Stimulated activated effector memory CD8-positive, alpha-beta T cell treated with anti-CD3 and anti-CD28 coated beads, Interleukin-12 subunit alpha, Interleukin-12 subunit beta, amount 100 ng/mL, for 72 hours (primary cell): ENCODE data around the gene LSP1.

Source experiments
- ATAC-seq: fragments of 150-1000 bp; cut with Tn5 transposase; 2 replicates; pipeline ENCODE4 v1.10.0; 2021
- DNase-seq, 2 donors: peaks; one replicate each; pipeline ENCODE4 v3.0.0; 2021 to 2022; ENCODE audit warnings: low spot score in 2 of 2
- H3K27ac Mint-ChIP-seq: one replicate; pipeline ENCODE4 v1.8.0; 2022; ENCODE audit warnings: mild to moderate bottlenecking, mixed read lengths
- H3K36me3 Mint-ChIP-seq: one replicate; pipeline ENCODE4 v1.8.0; 2022; ENCODE audit warnings: mild to moderate bottlenecking, mixed read lengths
- H3K4me1 Mint-ChIP-seq: one replicate; pipeline ENCODE4 v1.8.0; 2022; ENCODE audit warnings: mixed read lengths
- H3K4me3 Mint-ChIP-seq: one replicate; pipeline ENCODE4 v1.8.0; 2022; ENCODE audit warnings: mild to moderate bottlenecking, mixed read lengths
- H3K9me3 Mint-ChIP-seq: one replicate; pipeline ENCODE4 v1.8.0; 2022; ENCODE audit warnings: mixed read lengths

Gene LSP1

DNA sequence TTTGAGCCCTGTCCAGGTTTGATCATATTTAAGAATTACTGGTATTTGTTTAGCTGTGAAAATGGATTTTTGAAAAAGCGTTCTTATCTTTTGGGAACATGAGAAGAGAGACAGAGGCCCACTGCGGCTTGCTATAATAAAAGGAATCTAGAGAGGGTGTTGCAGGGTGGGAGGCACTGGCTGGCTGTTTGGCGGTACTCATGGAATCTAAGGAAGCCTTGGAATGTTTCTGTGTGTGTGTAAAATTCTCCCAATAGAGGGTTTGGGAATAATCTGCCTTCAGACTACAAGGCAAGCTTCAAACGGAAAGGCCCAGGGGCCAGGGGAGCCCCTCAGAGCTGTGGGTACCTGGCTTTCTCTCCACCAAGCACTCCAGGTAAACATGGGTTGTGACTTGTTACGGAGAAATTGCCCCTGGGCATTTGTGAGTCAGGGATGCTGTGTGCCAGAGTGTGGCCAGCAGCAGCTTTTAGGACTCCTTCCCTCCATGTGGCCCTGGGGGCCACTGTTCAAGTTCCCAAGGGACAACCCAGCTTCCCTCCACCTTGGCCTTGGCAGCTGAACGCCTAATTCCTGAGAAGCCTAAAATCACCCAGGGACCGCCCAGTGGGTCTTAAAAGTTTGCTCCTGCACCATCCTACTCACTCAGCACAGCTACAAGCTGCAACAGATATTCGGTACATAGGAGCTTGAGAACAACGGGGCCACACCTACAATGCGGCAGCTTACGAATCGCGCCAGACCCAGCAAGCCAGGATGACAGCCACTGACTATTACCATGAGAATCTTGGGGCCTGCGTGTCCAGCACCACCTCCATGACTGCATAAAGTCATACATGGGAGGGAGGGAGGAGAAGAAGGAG lies 32.2 kb upstream of the LSP1 start:
- H3K4me3 Mint-ChIP-seq, result no peak overlapping the region
- ATAC-seq (no peak), DNase-seq (no peak)
- no peaks in the 10 kb centered on the region for H3K36me3 Mint-ChIP-seq
- no peaks in the 10 kb centered on the region for H3K4me1 Mint-ChIP-seq
- no peaks in the 10 kb centered on the region for H3K9me3 Mint-ChIP-seq
- H3K27ac Mint-ChIP-seq, result no peak overlapping the region

DNA sequence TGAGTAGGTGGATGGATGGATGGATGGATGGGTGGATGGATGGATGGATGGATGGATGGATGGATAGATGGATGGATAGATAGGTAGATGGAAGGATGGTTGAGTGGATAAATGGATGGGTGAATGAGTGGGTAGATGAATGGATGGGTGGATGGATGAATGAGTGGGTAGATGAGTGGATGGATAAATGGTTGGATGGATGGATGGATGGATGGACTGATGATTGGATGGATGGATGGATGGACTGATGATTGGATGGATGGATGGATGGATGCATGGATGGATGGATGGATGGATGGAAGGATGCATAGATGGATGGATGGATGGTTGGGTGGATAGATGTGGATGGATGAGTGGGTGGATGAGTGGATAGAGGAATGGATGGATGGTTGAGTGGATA lies 31.3 kb upstream of the LSP1 start:
- H3K36me3 Mint-ChIP-seq, result no peaks in the 10 kb centered on the region
- no peak overlapping the region for H3K4me3 Mint-ChIP-seq
- no peaks in the 10 kb centered on the region for H3K4me1 Mint-ChIP-seq
- DNase-seq (no peak), ATAC-seq (no peak)
- no peaks in the 10 kb centered on the region for H3K9me3 Mint-ChIP-seq
- H3K27ac Mint-ChIP-seq, result no peak overlapping the region

DNA sequence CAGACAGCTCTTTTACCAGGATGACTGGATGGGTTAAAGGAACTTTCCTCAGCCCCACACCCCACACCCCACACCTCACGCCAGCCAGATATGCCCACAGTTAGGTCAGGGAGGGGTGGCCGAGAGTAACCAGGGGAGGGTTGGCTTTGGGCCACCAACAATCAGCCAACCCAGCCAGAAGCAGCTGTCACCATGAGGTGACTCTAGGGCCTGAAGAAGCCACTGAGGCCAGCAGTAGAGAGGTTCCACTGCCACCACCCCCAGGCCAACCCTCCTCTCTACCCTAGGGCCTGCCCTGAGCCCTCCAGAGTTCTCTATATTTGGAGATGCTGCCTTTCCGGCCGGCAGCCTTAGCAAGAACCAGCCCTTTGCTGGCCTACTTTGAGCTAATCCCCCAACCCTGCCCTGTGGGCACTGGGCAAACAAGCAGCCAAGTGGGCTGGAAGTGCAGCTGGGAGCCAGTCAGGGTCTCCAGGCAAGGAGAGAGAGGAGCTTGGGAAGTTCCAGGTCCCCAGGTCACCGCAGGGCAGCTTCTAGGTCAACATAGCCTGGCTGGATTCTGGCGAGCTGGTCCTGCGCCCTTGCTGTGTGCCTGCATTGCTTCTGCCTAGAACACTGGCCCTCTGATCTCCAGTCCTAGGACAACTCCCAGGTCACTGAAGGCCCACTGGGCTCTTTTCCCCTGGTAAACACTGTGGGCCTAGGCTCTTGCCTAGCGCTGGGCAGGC lies 30.1 kb upstream of the LSP1 start:
- H3K36me3 Mint-ChIP-seq, result no peaks in the 10 kb centered on the region
- no peak overlapping the region for H3K27ac Mint-ChIP-seq
- H3K4me3 Mint-ChIP-seq, result no peak overlapping the region
- H3K9me3 Mint-ChIP-seq, result no peaks in the 10 kb centered on the region
- H3K4me1 Mint-ChIP-seq, result no peaks in the 10 kb centered on the region
- no peak for DNase-seq
- no peak for ATAC-seq

DNA sequence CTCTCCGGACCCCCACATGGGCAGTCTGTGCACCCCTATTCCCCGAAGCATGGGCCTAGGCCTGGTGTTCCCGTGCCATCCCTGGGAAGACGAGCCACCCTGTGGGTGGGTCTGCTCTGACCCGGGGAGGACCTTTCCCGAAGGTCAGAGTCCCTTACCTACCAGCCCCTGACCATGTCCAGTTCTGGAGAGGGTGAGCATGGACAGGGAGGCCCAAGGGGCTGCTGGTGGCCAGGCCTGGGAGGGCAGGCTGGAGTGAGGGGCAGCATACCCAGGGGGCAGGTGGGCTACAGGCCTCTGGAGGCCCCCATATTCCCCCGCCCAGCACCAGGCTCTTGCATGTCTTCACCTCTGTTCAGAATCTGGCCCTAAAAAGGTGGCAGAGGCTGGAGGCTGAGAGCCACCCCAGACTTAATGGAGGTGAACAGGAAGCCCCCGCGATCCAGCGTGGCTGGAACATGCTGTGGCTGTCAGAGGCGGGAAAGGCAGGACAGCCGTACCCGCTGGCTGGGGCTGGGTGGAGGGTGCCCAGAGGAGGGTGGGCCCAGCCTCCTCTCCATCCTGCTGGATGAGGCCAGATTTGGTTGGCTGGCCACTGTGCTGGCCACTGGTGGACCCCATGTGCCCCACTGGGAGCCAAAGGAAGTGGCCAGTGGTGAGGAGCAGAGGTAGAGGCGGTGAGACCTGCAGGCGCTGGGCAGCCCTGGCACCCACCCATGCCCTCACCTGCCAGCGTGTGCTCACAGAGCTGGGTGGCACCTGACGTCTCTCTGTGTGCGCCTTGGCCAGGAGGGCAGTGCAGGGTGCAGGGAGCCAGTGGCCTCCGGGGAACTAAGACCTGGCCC lies 29.3 kb upstream of the LSP1 start:
- no peak for DNase-seq
- H3K27ac Mint-ChIP-seq, result peak overlapping the region; percentile 43
- H3K9me3 Mint-ChIP-seq, result no peaks in the 10 kb centered on the region
- no peak for ATAC-seq
- no peak overlapping the region for H3K4me3 Mint-ChIP-seq
- no peaks in the 10 kb centered on the region for H3K4me1 Mint-ChIP-seq
- H3K36me3 Mint-ChIP-seq, result no peaks in the 10 kb centered on the region

DNA sequence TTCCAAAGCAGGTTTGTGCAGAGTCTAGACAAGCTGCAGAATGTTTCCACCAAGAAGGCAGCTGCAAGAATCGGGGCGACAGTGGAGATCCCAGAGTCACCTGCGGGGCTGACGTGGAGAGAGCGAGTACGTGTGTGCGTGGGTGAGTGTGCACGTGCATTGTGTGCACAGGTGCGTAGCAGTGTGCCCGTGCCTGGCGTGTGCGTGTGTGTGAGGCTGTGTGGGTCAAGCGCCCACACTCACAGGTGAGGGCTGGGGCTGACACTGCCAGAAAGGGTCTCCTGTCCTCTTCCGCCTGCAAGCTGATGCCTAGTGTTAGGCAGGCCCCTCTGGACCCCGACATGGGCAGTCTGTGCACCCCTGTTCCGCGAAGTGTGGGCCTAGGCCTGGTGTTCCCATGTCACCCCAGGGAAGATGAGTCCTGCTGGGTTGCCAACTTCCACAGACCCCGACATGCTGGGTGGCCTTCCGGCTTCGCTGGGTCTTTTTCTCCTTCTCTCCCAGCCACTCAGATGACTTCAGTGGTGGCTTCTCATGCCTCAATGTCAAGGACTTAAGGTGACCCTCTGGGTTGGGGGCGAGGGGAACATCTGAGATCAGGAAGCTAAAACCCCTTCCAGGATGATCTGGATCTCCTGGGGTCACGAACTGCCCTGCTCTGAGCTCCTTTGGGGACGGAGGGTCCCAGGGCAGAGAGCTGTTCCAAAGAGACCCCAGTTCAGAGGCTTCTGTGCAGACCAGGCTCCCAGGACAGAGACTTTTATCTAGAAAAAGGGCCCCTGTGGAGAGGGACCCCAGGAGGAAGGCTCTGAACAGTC lies 28.5 kb upstream of the LSP1 start:
- H3K4me3 Mint-ChIP-seq, result no peak overlapping the region
- no peaks in the 10 kb centered on the region for H3K36me3 Mint-ChIP-seq
- no peaks in the 10 kb centered on the region for H3K4me1 Mint-ChIP-seq
- DNase-seq (no peak), ATAC-seq (no peak)
- H3K27ac Mint-ChIP-seq, result peak overlapping the region; percentile 43
- H3K9me3 Mint-ChIP-seq, result no peaks in the 10 kb centered on the region

DNA sequence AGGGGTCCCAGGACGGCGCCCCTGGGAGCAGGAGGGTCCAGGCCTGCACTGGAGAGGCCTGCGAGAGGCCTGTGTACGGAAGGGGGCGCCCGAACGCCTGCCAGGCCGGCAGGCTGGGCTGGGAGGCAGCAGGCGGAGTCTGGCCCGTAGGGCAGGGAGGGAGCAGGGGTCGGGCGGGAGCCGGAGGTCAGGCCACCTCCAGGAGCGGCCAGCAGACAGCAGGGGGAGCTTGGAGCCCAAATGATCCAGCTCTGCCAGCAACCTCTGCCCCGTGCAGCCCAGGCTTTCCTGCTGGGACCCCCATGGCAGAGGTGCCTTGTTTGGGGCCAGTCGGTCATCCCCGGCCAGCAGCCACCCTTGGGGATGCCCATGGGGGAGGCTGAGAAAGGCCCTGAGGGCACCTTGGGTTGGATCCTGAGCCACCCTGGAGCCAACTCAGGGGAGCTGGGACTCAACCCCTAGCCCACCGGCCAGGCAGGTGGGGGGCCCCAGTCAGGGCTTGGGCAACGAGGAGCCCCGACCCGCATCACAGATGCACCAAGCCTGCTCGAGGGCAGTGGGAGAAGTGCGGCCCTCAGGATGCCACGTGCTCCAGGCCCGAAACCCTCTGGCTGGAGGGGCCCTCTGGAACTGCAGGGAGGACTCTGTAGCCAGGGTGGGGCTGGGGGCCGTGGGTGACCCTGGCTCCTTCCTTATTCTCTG lies 27.7 kb upstream of the LSP1 start:
- H3K4me1 Mint-ChIP-seq, result no peaks in the 10 kb centered on the region
- ATAC-seq, result peak; percentile 38
- no peak overlapping the region for H3K27ac Mint-ChIP-seq
- no peaks in the 10 kb centered on the region for H3K36me3 Mint-ChIP-seq
- no peaks in the 10 kb centered on the region for H3K9me3 Mint-ChIP-seq
- no peak for DNase-seq
- no peak overlapping the region for H3K4me3 Mint-ChIP-seq

DNA sequence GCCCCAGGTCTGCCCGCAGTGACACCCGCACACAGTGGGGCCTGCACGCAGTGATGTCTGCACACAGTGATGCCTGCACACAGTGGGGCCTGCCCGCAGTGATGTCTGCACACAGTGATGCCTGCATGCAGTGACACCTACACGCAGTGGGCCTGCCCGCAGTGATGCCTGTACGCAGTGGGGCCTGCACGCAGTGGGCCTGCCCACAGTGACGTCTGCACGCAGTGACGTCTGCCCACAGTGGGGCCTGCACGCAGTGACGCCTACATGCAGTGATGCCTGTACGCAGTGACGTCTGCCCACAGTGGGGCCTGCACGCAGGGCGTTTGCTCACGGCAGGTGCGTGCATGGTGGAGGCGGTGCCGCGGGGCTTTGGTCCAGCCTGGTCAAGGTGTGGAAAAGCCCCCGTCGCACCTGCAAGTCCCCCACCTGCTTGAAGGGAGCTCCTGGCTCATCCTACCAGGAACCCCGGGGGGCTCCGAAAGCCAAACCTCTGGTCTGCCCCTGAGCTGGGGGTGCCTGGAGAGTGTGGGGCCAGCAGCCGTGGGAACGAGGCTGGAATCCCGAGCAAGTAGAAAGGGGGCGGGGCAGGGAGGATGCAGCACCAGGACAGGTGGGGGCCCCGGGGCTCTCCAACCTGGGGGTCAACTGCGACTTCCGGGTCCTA lies 27.0 kb upstream of the LSP1 start:
- no peak overlapping the region for H3K4me3 Mint-ChIP-seq

DNA sequence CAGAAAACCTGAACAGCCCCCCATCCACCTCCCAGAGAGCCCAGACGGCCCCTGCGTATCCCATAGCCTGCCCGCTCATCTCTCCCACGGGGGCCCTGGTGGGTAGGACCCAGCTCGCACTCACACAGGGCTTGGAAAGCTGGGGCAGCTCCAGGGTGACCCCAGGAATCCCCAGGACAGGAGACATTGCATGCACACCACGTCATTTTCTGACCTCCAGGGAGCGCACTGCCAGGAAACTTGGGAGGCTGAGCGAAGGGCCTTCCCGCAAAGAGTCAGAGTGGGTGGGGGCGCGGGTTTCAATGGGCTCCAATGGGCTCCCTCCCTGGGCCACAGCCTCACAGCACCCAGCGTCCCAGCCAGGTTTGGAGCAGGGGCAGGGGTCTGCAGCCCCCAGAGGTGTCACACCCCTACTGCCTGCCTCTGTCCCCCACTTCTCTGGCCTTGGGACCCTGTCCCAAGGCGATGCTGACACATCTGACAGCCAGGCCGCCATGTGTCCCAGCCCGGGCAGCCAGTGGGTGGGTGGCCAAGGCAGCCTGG lies 26.3 kb upstream of the LSP1 start:
- Mint-ChIP-seq H3K27ac (no peak overlapping the region), H3K9me3 (no peaks in the 10 kb centered on the region), H3K36me3 (no peaks in the 10 kb centered on the region), H3K4me1 (no peaks in the 10 kb centered on the region), H3K4me3 (no peak overlapping the region)
- ATAC-seq, result no peak
- DNase-seq, result no peak

More for the DNA sequence above, 27.0 kb upstream of the LSP1 start:
- Mint-ChIP-seq H3K27ac (no peak overlapping the region), H3K36me3 (no peaks in the 10 kb centered on the region), H3K4me1 (no peaks in the 10 kb centered on the region), H3K9me3 (no peaks in the 10 kb centered on the region)
- DNase-seq (no peak), ATAC-seq (no peak)

DNA sequence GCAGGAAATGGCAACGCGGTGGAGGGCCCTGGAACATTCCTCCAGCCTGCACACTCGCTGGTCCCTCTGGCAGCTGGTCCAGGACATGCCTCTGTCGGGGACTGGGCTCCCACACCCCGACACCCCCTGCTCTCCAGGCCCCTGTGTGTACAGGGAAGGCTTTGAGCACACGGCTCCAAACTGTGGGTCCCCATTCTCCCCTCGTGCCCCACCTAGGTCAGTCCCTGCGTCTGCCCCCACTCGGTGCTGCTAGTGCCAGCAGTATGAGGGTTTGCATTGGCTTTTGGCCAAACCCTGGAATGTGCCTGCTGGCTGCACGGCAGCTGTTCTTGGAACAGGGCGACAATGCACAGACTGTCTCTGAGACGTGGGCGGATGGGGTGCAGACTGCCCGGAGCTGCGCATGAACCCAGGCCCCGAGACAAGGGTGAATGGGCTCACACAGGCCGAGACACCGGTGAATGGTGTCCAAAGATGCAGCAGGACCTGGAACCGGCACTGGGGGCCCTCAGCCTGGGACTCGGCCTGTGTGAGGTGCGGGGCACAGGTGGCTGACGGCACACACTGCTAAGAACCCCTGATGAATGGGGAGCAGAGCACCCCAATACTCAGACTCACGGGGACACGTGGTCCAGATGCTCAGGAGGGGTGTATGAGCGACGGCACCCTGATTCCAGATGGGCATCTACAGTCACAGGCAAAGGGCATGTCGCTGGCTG lies 25.6 kb upstream of the LSP1 start:
- H3K4me3 Mint-ChIP-seq, result no peak overlapping the region
- no peaks in the 10 kb centered on the region for H3K36me3 Mint-ChIP-seq
- ATAC-seq (no peak), DNase-seq (peak in 1 of 2 donors; percentile 47)
- no peak overlapping the region for H3K27ac Mint-ChIP-seq
- no peaks in the 10 kb centered on the region for H3K4me1 Mint-ChIP-seq
- H3K9me3 Mint-ChIP-seq, result no peaks in the 10 kb centered on the region

DNA sequence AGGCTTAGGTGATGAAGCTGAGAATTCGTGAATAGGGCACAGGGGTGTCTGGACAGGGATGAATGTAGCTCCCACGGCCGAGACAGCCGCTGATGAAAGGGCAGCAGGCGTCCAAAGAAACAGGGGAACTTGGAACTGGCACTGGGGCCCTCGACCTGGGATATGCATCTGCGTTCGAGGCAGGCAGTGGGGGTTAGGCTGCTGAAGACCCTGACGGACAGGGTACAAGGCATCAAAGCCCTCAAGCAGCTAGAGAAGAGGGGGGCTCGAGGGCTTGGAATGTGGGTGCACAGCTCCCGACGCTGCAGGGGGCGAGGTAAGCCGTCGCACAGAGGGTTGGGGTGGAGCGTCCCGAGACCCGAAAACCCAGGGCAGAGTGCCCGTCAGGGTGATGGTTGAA lies 25.0 kb upstream of the LSP1 start:
- Mint-ChIP-seq H3K4me1 (no peaks in the 10 kb centered on the region), H3K27ac (no peak overlapping the region), H3K9me3 (no peaks in the 10 kb centered on the region), H3K36me3 (no peaks in the 10 kb centered on the region), H3K4me3 (no peak overlapping the region)
- ATAC-seq (no peak), DNase-seq (peak in 1 of 2 donors; percentile 43)

DNA sequence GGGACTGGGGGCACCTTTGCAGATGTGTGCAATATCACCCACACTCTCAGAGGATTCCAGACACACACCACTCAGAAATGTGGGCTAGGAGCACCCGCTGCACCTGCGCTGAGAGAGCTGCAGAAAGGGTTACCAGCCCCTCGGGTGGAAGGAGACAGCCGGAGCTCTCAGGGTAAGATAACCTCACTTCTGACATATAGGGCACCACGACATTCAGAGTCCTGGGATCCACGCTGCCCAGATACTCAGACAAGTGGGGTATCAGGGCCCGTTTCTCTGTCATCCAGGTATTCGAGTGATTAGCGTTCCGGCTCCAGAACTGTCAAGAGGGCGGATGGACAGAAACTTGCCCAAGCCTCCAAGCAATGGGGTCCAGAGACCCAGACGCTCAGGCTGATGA lies 24.3 kb upstream of the LSP1 start:
- no peak for DNase-seq
- Mint-ChIP-seq H3K36me3 (no peaks in the 10 kb centered on the region), H3K9me3 (no peaks in the 10 kb centered on the region), H3K4me3 (no peak overlapping the region), H3K4me1 (no peaks in the 10 kb centered on the region), H3K27ac (peak overlapping the region; percentile 34)
- no peak for ATAC-seq

DNA sequence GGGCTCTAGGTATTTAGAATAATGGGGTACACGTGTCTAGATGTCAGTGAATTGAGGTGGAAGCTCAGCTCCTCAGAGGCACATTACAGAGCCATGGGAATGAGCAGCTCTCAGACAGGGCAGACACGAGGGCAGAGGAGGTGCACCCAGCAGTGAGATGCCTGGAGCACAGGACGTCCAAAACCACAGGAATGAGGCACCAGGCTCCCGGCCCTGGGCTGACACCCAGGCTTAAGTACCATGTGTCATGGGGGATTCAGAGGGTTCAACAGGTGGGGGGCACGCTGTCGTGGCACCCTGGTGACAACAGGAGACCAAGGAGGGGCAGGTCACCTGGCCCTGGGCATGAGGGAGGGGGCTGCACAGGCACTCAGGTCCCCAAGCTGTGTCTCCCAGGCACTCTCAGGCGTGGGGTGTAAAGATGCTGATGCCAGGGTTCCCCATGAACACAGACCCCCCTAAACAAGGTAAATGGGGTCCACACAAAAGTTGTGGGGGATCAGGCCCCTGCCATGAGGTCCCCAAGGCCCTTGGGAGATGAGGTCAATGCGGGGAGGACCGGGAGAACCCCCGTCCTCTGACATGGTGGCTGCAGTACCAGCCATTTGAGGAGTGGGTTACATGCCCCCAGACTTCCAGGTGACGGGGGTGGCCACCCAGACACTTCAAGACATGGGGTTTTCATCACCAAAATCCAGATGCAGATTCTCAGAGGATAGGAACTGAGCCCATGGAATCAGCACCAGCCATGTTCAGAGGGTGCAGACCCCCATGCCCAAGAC lies 23.7 kb upstream of the LSP1 start:
- H3K36me3 Mint-ChIP-seq, result no peaks in the 10 kb centered on the region
- DNase-seq (peak in 1 of 2 donors; percentile 46), ATAC-seq (no peak)
- no peak overlapping the region for H3K4me3 Mint-ChIP-seq
- H3K9me3 Mint-ChIP-seq, result no peaks in the 10 kb centered on the region
- peak overlapping the region; percentile 34 for H3K27ac Mint-ChIP-seq
- H3K4me1 Mint-ChIP-seq, result no peaks in the 10 kb centered on the region

DNA sequence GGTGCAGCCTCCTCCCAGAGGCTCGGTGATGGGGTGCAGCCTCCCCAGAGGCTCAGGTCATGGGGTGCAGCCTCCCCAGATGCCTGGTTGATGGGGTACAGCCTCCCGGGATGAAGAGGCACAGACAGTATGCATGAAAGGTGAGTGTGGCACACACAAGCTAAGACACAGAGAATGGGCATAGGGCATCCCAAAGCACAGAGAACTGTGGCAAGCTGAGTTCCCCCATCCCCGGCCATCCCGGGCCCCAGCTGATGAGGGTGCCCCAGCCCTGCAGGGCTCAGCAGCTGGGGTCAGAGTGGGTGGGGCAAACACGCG lies 22.9 kb upstream of the LSP1 start:
- Mint-ChIP-seq H3K36me3 (no peaks in the 10 kb centered on the region), H3K4me1 (no peaks in the 10 kb centered on the region), H3K4me3 (no peak overlapping the region), H3K9me3 (no peaks in the 10 kb centered on the region), H3K27ac (no peak overlapping the region)
- ATAC-seq, result no peak
- no peak for DNase-seq
